Measurements from ENCODE around the gene RSPRY1.

The RSPRY1 gene

GRCh38 chr16:57152096-57153093 is 33.7 kb upstream of the RSPRY1 start:
- no peak for DNase-seq

- DNase-seq, result no peak
Measured at GRCh38 chr16:57153841-57154240, 32.3 kb upstream of the RSPRY1 start.

GRCh38 chr16:57155702-57156350 is 30.3 kb upstream of the RSPRY1 start:
- no peak for DNase-seq

- no peak for DNase-seq
Measured at GRCh38 chr16:57156351-57156703, 29.8 kb upstream of the RSPRY1 start.

- DNase-seq, result no peak
Measured at GRCh38 chr16:57157533-57157932, 28.6 kb upstream of the RSPRY1 start.

- no peak for DNase-seq
Measured at GRCh38 chr16:57159447-57159846, 26.7 kb upstream of the RSPRY1 start.

GRCh38 chr16:57163842-57164241 is 22.3 kb upstream of the RSPRY1 start:
- no peak for DNase-seq

GRCh38 chr16:57165483-57165882 is 20.6 kb upstream of the RSPRY1 start:
- DNase-seq, result no peak

GRCh38 chr16:57165938-57166337 is 20.2 kb upstream of the RSPRY1 start:
- DNase-seq, result peak; percentile 68

GRCh38 chr16:57166451-57166850 is 19.7 kb upstream of the RSPRY1 start:
- no peak for DNase-seq

- DNase-seq, result no peak
Measured at GRCh38 chr16:57166951-57167350, 19.2 kb upstream of the RSPRY1 start.

- DNase-seq, result no peak
Measured at GRCh38 chr16:57167538-57167937, 18.6 kb upstream of the RSPRY1 start.

GRCh38 chr16:57167953-57168352 is 18.2 kb upstream of the RSPRY1 start:
- DNase-seq, result peak; percentile 21

- no peak for DNase-seq
Measured at GRCh38 chr16:57169327-57169726, 16.8 kb upstream of the RSPRY1 start.

GRCh38 chr16:57172721-57173290 is 13.3 kb upstream of the RSPRY1 start:
- no peak for DNase-seq

GRCh38 chr16:57175896-57176295 is 10.2 kb upstream of the RSPRY1 start:
- DNase-seq, result no peak

GRCh38 chr16:57178196-57178595 is 7.9 kb upstream of the RSPRY1 start:
- DNase-seq, result no peak

GRCh38 chr16:57178793-57179212 is 7.3 kb upstream of the RSPRY1 start:
- no peak for DNase-seq

- no peak for DNase-seq
Measured at GRCh38 chr16:57179215-57179828, 6.8 kb upstream of the RSPRY1 start.

GRCh38 chr16:57184113-57184512 is 2.0 kb upstream of the RSPRY1 start:
- no peak for DNase-seq

GRCh38 chr16:57184887-57185445 is 1.2 kb upstream of the RSPRY1 start:
- no peak for DNase-seq

- DNase-seq, result peak; percentile 30
Measured at GRCh38 chr16:57185446-57185944, 634 bp upstream of the RSPRY1 start.
